WTC11 (cell line): ENCODE results near the gene STXBP2. TPM values are rescaled to one million over a fixed set of nuclear protein-coding genes. Genes with fewer than 3 reads are reported as not detected.

Experiments
- ATAC-seq: fragments of 200-7000 bp; cut with Tn5 transposase; 2 replicates; pipeline ENCODE4 v1.10.0; 2021; ENCODE audit warnings: mild to moderate bottlenecking, moderate library complexity
- CTCF ChIA-PET: fragments of 300-600 bp; sonication (Branson Sonifier 250); formaldehyde crosslinking; loops from one replicate; lab custom pipeline; 2021; ENCODE audit warnings: antibody characterized with exemption; lab: Charles Lee
- POLR2A ChIA-PET: fragments of 350-600 bp; sonication (Branson Sonifier 250); formaldehyde crosslinking; loops from one replicate; lab custom pipeline; 2021; ENCODE audit warnings: antibody characterized with exemption; lab: Charles Lee
- DNase-seq: peaks from one replicate; pipeline ENCODE4 v3.0.0; 2021; ENCODE audit warnings: low spot score
- H3K27ac Mint-ChIP-seq: 2 replicates; pipeline ENCODE4 v1.8.0; 2021; ENCODE audit warnings: mixed read lengths
- H3K27me3 Mint-ChIP-seq: 2 replicates; pipeline ENCODE4 v1.8.0; 2021; ENCODE audit warnings: low read depth, mild to moderate bottlenecking, moderate library complexity, mixed read lengths
- H3K36me3 Mint-ChIP-seq: 2 replicates; pipeline ENCODE4 v1.8.0; 2021; ENCODE audit warnings: mixed read lengths
- H3K4me1 Mint-ChIP-seq: 2 replicates; pipeline ENCODE4 v1.8.0; 2022; ENCODE audit warnings: mixed read lengths
- H3K4me3 Mint-ChIP-seq: 2 replicates; pipeline ENCODE4 v1.8.0; 2021; ENCODE audit warnings: mild to moderate bottlenecking, moderate library complexity, mixed read lengths
- H3K9me3 Mint-ChIP-seq: 2 replicates; pipeline ENCODE4 v1.8.0; 2021; ENCODE audit warnings: mixed read lengths
- CBFB ChIP-seq: sonication (generic); formaldehyde crosslinking; IDR thresholded peaks from 2 replicates; pipeline ENCODE4 v1.8.1; 2022; ENCODE audit warnings: mild to moderate bottlenecking, low read depth, missing genetic modification reagents
- CREM ChIP-seq: sonication (generic); formaldehyde crosslinking; IDR thresholded peaks from 2 replicates; pipeline ENCODE4 v1.8.1; 2022; ENCODE audit warnings: mild to moderate bottlenecking, missing genetic modification reagents, moderate library complexity
- E2F4 ChIP-seq: sonication (generic); formaldehyde crosslinking; IDR thresholded peaks from 2 replicates; pipeline ENCODE4 v1.8.1; 2022; ENCODE audit warnings: low read depth, mild to moderate bottlenecking, moderate library complexity, missing genetic modification reagents, borderline replicate concordance
- ESRRA ChIP-seq: sonication (generic); formaldehyde crosslinking; IDR thresholded peaks from 2 replicates; pipeline ENCODE4 v1.8.1; 2022; ENCODE audit warnings: mild to moderate bottlenecking, missing genetic modification reagents, borderline replicate concordance
- FOXP4 ChIP-seq: sonication (generic); formaldehyde crosslinking; IDR thresholded peaks from 2 replicates; pipeline ENCODE4 v1.8.0; 2022; ENCODE audit warnings: mild to moderate bottlenecking, missing genetic modification reagents
- IRF1 ChIP-seq: sonication (generic); formaldehyde crosslinking; IDR thresholded peaks from 2 replicates; pipeline ENCODE4 v1.8.0; 2023; ENCODE audit warnings: missing genetic modification reagents
- MXD4 ChIP-seq: fragments of 250-450 bp; sonication (Bioruptor Pico); IDR thresholded peaks from 2 replicates; pipeline ENCODE4 v1.8.0; 2021; ENCODE audit warnings: mild to moderate bottlenecking, moderate library complexity, borderline replicate concordance
- NR2C2 ChIP-seq: sonication (generic); formaldehyde crosslinking; IDR thresholded peaks from 2 replicates; pipeline ENCODE4 v1.8.0; 2022; ENCODE audit warnings: mild to moderate bottlenecking, missing genetic modification reagents
- RELA ChIP-seq: sonication (generic); formaldehyde crosslinking; IDR thresholded peaks from 2 replicates; pipeline ENCODE4 v1.8.1; 2022; ENCODE audit warnings: missing genetic modification reagents, mild to moderate bottlenecking, borderline replicate concordance
- SMAD4 ChIP-seq: sonication (generic); formaldehyde crosslinking; IDR thresholded peaks from 2 replicates; pipeline ENCODE4 v1.8.0; 2022; ENCODE audit warnings: mild to moderate bottlenecking, missing genetic modification reagents
- SOX15 ChIP-seq: fragments of 250-450 bp; sonication (Bioruptor Pico); IDR thresholded peaks from 2 replicates; pipeline ENCODE4 v1.9.0; 2021; ENCODE audit warnings: mild to moderate bottlenecking
- STAT6 ChIP-seq: sonication (generic); formaldehyde crosslinking; conservative IDR thresholded peaks from 2 replicates; pipeline ENCODE4 v1.8.1; 2023; ENCODE audit warnings: mild to moderate bottlenecking, low read depth, missing genetic modification reagents, moderate library complexity
- TCF7 ChIP-seq: sonication (generic); formaldehyde crosslinking; IDR thresholded peaks from 2 replicates; pipeline ENCODE4 v1.8.0; 2022; ENCODE audit warnings: mild to moderate bottlenecking, low read depth, missing genetic modification reagents, moderate library complexity
- USF2 ChIP-seq: sonication (generic); formaldehyde crosslinking; IDR thresholded peaks from 2 replicates; pipeline ENCODE4 v1.8.1; 2023; ENCODE audit warnings: mild to moderate bottlenecking, missing genetic modification reagents, moderate library complexity
- ZBTB21 ChIP-seq: sonication (generic); formaldehyde crosslinking; IDR thresholded peaks from 2 replicates; pipeline ENCODE4 v1.8.1; 2023; ENCODE audit warnings: mild to moderate bottlenecking, missing genetic modification reagents, borderline replicate concordance
- ZBTB43 ChIP-seq: sonication (generic); formaldehyde crosslinking; IDR thresholded peaks from 2 replicates; pipeline ENCODE4 v1.8.1; 2023; ENCODE audit warnings: mild to moderate bottlenecking, missing genetic modification reagents
- ZNF232 ChIP-seq: sonication (generic); formaldehyde crosslinking; IDR thresholded peaks from 2 replicates; pipeline ENCODE4 v1.8.0; 2022; ENCODE audit warnings: mild to moderate bottlenecking, missing genetic modification reagents
- ZNF263 ChIP-seq: sonication (generic); formaldehyde crosslinking; IDR thresholded peaks from 2 replicates; pipeline ENCODE4 v1.8.1; 2022; ENCODE audit warnings: low read depth, mild to moderate bottlenecking, moderate library complexity, missing genetic modification reagents
- ZNF416 ChIP-seq: fragments of 250-450 bp; sonication (Bioruptor Pico); IDR thresholded peaks from 2 replicates; pipeline ENCODE4 v1.9.0; 2021; ENCODE audit warnings: mild to moderate bottlenecking, inconsistent platforms
- ZNF512 ChIP-seq: sonication (generic); formaldehyde crosslinking; IDR thresholded peaks from 2 replicates; pipeline ENCODE4 v1.8.1; 2022; ENCODE audit warnings: missing genetic modification reagents, borderline replicate concordance
- total RNA-seq: library from RNA; stranded (reverse); gene quantifications from 3 replicates; pipeline ENCODE4 v1.2.3, GENCODE V29; 2021

The STXBP2 gene
- total RNA-seq, 1 experiment from 2014 or later: 68.9 TPM

- no peak for TF ChIP-seq USF2 (CRISPR knock-in tag)
Observed at GRCh38 chr19:7610491-7611240, 26.2 kb upstream of the STXBP2 start (continued).

- ATAC-seq (no peak), DNase-seq (no peak)
- ChIA-PET CTCF (interaction anchor here (1.3 kb wide), 1 partner anchor 43 kb away, joined by 7 read pairs; no protein-coding TSS in a partner anchor), POLR2A (no interaction called here)
- TF ChIP-seq ZBTB21 (CRISPR knock-in tag): no peak
- TF ChIP-seq ZNF263 (CRISPR knock-in tag): no peak
- TF ChIP-seq NR2C2: no peak
- TF ChIP-seq ZNF232 (CRISPR knock-in tag): no peak
- TF ChIP-seq FOXP4 (CRISPR knock-in tag): no peak
- TF ChIP-seq ZNF416 (CRISPR knock-in tag): no peak
- TF ChIP-seq E2F4 (CRISPR knock-in tag): no peak
- no peak for TF ChIP-seq STAT6
- no peak for TF ChIP-seq SOX15 (CRISPR knock-in tag)
- no peak for TF ChIP-seq ESRRA (CRISPR knock-in tag)
- no peak for TF ChIP-seq MXD4 (CRISPR knock-in tag)
- TF ChIP-seq USF2 (CRISPR knock-in tag): no peak
- no peak for TF ChIP-seq CREM (CRISPR knock-in tag)
- no peak for TF ChIP-seq ZNF512 (CRISPR knock-in tag)
- TF ChIP-seq ZBTB43 (CRISPR knock-in tag): no peak
- TF ChIP-seq IRF1 (CRISPR knock-in tag): no peak
- TF ChIP-seq SMAD4 (CRISPR knock-in tag): no peak
- no peak for TF ChIP-seq CBFB
- no peak for TF ChIP-seq RELA (CRISPR knock-in tag)
- TF ChIP-seq TCF7 (CRISPR knock-in tag): no peak
- Mint-ChIP-seq H3K27ac (no peak overlapping the region), H3K36me3 (peaks cover 13% of the 10 kb centered on the region), H3K9me3 (no peaks in the 10 kb centered on the region), H3K4me1 (no peaks in the 10 kb centered on the region), H3K4me3 (no peak overlapping the region), H3K27me3 (no peaks in the 10 kb centered on the region; the same call in 1 of the 2 replicates)
Observed at GRCh38 chr19:7611541-7612279, 25.2 kb upstream of the STXBP2 start.
